Measurements from ENCODE around the gene RTN4IP1. TPM values are rescaled to one million over a fixed set of nuclear protein-coding genes. Genes with fewer than 3 reads are reported as not detected.

RTN4IP1 gene
- total RNA-seq (10 to 100 TPM; 10.0 to 14.4 (median 11.5) TPM), polyA plus RNA-seq (10 to 100 TPM; 10.5 to 25.6 (median 18.4) TPM)
- long read RNA-seq, donor 1, partial matches to known transcripts, result 0 of 5 reads
- long read RNA-seq, donor 1, other reads (novel, unspliced or antisense), result 1 of 5 reads
- long read RNA-seq, donor 2, transcript RTN4IP1-201 (9 exons, 1,682 nt), result major isoform, 12 of 14 reads
- long read RNA-seq, donor 2, partial matches to known transcripts, result 0 of 14 reads
- long read RNA-seq, donor 2, other reads (novel, unspliced or antisense), result 2 of 14 reads

- no peaks in the 10 kb centered on the region for H3K27me3 ChIP-seq (ENCODE audit: insufficient read depth in 3 of 3, low read length in 2 of 3)
- peak; percentile 99 for ATAC-seq
- intact Hi-C loops (cut with DNase I), result no loop called here
- WGBS, 3 donors, result 0 to 1% (median 0%) methylated on average over 46 of the region's 46 CpGs
- peaks cover 11% of the 10 kb centered on the region for H3K4me1 ChIP-seq
- no peaks in the 10 kb centered on the region for H3K9me3 ChIP-seq
- H3K4me3 ChIP-seq, result peak within 1 kb of the TSS; percentile 87
- peak within 1 kb of the TSS; percentile 85 for H3K27ac ChIP-seq
- no peak for TF ChIP-seq CTCF (IDR thresholded peaks at IDR 0.05)
- DNase-seq, result peak; percentile 80 to 88
- H3K36me3 ChIP-seq (ENCODE audit: insufficient read depth in 1 of 2, low read depth in 1 of 2), result no peaks in the 10 kb centered on the region
These were observed at the start of gene RTN4IP1, which contains the start of gene QRSL1 for GRCh38 chr6:106629103-106629858. RTN4IP1 (minus strand) TSS chr6:106629498; CDS start chr6:106629021, 477 bp downstream. QRSL1 (plus strand) TSS chr6:106629578; CDS start chr6:106629682, 104 bp downstream.

- no peaks in the 10 kb centered on the region for H3K9me3 ChIP-seq
- intact Hi-C loops (cut with DNase I), result no loop called here
- H3K36me3 ChIP-seq (ENCODE audit: insufficient read depth in 1 of 2, low read depth in 1 of 2), result no peaks in the 10 kb centered on the region
- no peak overlapping the region for H3K4me3 ChIP-seq
- H3K27ac ChIP-seq, result no peak overlapping the region
- no peak for ATAC-seq
- no peaks in the 10 kb centered on the region for H3K27me3 ChIP-seq (ENCODE audit: insufficient read depth in 3 of 3, low read length in 2 of 3)
- no peaks in the 10 kb centered on the region for H3K4me1 ChIP-seq
- DNase-seq, result no peak
- WGBS, 3 donors, result 78 to 84% (median 82%) methylated on average over 3 of the region's 3 CpGs
- no peak for TF ChIP-seq CTCF (IDR thresholded peaks at IDR 0.05)
These were observed 48.0 kb upstream of the RTN4IP1 start for GRCh38 chr6:106677282-106677681.

- H3K27me3 ChIP-seq (ENCODE audit: insufficient read depth in 3 of 3, low read length in 2 of 3), result no peaks in the 10 kb centered on the region
- DNase-seq, result no peak
- ATAC-seq, result no peak
- intact Hi-C loops (cut with DNase I), result no loop called here
- no peak overlapping the region for H3K4me3 ChIP-seq
- no peaks in the 10 kb centered on the region for H3K36me3 ChIP-seq (ENCODE audit: insufficient read depth in 1 of 2, low read depth in 1 of 2)
- TF ChIP-seq CTCF (IDR thresholded peaks at IDR 0.05), result no peak
- H3K9me3 ChIP-seq, result no peaks in the 10 kb centered on the region
- H3K4me1 ChIP-seq, result no peaks in the 10 kb centered on the region
- no peak overlapping the region for H3K27ac ChIP-seq
These were observed 45.4 kb upstream of the RTN4IP1 start for GRCh38 chr6:106674541-106675229.

- Histone ChIP-seq H3K9me3 (no peaks in the 10 kb centered on the region), H3K36me3 (ENCODE audit: insufficient read depth in 1 of 2, low read depth in 1 of 2) (peaks cover 0 to 6% of the 10 kb centered on the region in 2 donors), H3K4me3 (no peak overlapping the region), H3K27me3 (ENCODE audit: insufficient read depth in 3 of 3, low read length in 2 of 3) (no peaks in the 10 kb centered on the region), H3K4me1 (no peaks in the 10 kb centered on the region), H3K27ac (no peak overlapping the region)
- no peak for TF ChIP-seq CTCF (IDR thresholded peaks at IDR 0.05)
- 92% methylated on average over 3 of the region's 3 CpGs for WGBS, 3 donors
- no peak for ATAC-seq
- DNase-seq, result no peak
- intact Hi-C loops (cut with DNase I), result no loop called here
These were observed 42.4 kb upstream of the RTN4IP1 start for GRCh38 chr6:106671651-106672050.

Measured in psoas muscle (tissue), 8 donors.